Small intestine (tissue), 7 donors: ENCODE measurements around the gene GMPPA. TPM values are rescaled to one million over a fixed set of nuclear protein-coding genes. Genes with fewer than 3 reads are reported as not detected.
A peak's percentile ranks its signal among the peaks of the same experiment; 100 is the strongest.

Experiments used
- DNase-seq, 2 donors: peaks; one replicate each; pipeline versions ENCODE4 v3.0.0 to v3.0.0-alpha.2; 2013
- FAIRE-seq: peaks from 2 replicates; lab custom pipeline; 2012; peaks lifted over from hg19 to GRCh38; lab: Jason Lieb, UNC
- H3K27ac ChIP-seq, 3 donors: one replicate each; pipeline ENCODE4 v1.5.1; 2013; ENCODE audit warnings: low read length in 2 of 3, mild to moderate bottlenecking in 2 of 3, control low read depth in 1 of 3, inconsistent platforms in 1 of 3, low read depth in 1 of 3, moderate library complexity in 1 of 3
- H3K27me3 ChIP-seq, 3 donors: one replicate each; pipeline ENCODE4 v1.6.1; 2013; ENCODE audit warnings: low read length in 3 of 3, inconsistent platforms in 1 of 3; ENCODE audit not compliant: control insufficient read depth in 3 of 3, insufficient read depth in 3 of 3
- H3K36me3 ChIP-seq, 3 donors: one replicate each; pipeline ENCODE4 v1.6.1; 2013; ENCODE audit warnings: low read length in 3 of 3, inconsistent platforms in 1 of 3, low read depth in 1 of 3, mild to moderate bottlenecking in 1 of 3, moderate library complexity in 1 of 3; ENCODE audit not compliant: control insufficient read depth in 3 of 3, insufficient read depth in 2 of 3
- H3K4me1 ChIP-seq, 3 donors: one replicate each; pipeline ENCODE4 v1.6.1; 2013; ENCODE audit warnings: low read length in 2 of 3, inconsistent platforms in 1 of 3, low read depth in 1 of 3, mild to moderate bottlenecking in 1 of 3, moderate library complexity in 1 of 3; ENCODE audit not compliant: control insufficient read depth in 3 of 3, insufficient read depth in 2 of 3
- H3K4me3 ChIP-seq, 3 donors: one replicate each; pipeline ENCODE4 v1.5.1; 2013; ENCODE audit warnings: low read length in 3 of 3, control low read depth in 1 of 3, inconsistent platforms in 1 of 3, low read depth in 1 of 3, mild to moderate bottlenecking in 1 of 3, moderate library complexity in 1 of 3
- H3K9me3 ChIP-seq, 2 donors: one replicate each; pipeline ENCODE4 v1.6.1; 2013; ENCODE audit warnings: low read depth in 1 of 2, low read length in 1 of 2; ENCODE audit not compliant: control insufficient read depth in 2 of 2, insufficient read depth in 1 of 2
- WGBS, 3 donors: extraction: QIAGEN DNeasy Blood & Tissue Kit; methylation state at CpG; one replicate each; pipeline ENCODE4 v1.1.7; 2013; 5-methylcytosine and 5-hydroxymethylcytosine counted together
- polyA plus RNA-seq, 4 donors: library from polyadenylated mRNA; stranded (reverse) in 3 of 4; unstranded in 1 of 4; fragments of 200-250 nt in 3 of 4; fragments of 120-200 nt in 1 of 4; gene quantifications; one replicate each; pipeline versions ENCODE4 v1.2.1 to v1.2.3, GENCODE V29; 2013
- donor health status: healthy with polysubstance abuse.
- donor health status: control.
- donor health status: control.
- donor health status: Bipolar disorder and iron deficiency.
- donor health status: healthy.

The GMPPA gene
- polyA plus RNA-seq, 4 donors: 52.6 to 63.5 (median 61.3) TPM

DNA sequence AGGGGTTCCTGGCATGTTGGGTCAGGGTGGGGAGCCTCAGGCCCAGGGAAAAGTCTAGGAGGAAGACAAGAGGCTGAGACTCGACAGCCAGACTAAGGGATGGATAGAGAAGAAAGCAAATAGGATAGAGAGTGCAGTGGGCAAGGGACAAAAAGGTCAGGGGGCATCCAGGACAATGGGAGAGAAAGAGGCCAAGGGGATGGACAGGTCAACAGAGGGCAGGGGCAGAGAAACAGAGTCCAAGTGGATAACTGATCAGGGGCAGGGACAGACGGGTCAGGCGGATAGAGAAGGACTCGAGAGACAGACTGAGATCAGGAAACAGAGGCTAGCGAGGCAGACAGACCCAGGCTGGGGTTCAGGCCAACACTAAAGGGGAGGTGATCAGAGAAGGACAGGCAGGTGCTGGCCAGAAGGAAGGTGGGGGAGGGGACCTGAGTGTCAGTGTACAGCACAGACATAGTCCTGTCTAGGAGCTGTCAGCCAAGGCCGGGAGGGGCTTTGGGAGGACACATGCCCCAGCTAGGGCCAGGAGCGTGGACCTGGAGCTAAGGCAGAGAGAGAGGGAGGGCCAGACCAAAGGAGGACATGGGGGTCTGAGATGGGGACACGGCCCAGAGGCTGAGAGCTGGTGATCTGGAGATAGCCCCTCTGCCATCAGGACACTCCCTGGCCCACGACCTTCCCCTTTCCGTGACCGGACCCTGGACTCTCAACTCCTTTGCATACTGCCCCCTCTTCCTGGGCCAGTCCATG is 27.8 kb downstream of the GMPPA start:
- Histone ChIP-seq H3K4me3 (no peak overlapping the region), H3K27ac (no peak overlapping the region), H3K36me3 (no peaks in the 10 kb centered on the region), H3K9me3 (no peaks in the 10 kb centered on the region), H3K4me1 (peaks cover 0 to 31% (median 0%) of the 10 kb centered on the region in 3 donors), H3K27me3 (peaks cover 0 to 87% (median 39%) of the 10 kb centered on the region in 3 donors)
- FAIRE-seq (no peak), DNase-seq (no peak)
- 34 to 48% (median 42%) methylated on average over 10 to 11 of the region's 11 CpGs for WGBS, 3 donors

DNA sequence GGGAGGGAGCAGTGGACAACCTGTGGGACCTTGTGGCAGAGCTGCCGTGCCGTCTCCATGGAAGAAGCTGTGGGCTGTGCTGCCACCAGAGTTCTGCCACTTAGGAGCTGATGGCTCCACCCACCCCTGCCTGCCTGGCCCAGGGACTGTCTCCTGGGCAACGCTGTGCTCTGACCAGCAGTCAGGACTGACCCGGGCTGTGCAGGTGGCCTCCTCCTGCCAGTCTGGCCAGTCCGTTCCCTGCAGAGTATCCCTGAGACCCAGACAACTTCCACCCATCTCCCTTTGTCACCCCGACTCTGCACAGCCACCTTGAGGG is 28.3 kb downstream of the GMPPA start:
- Histone ChIP-seq H3K4me3 (no peak overlapping the region), H3K4me1 (peaks cover 0 to 26% (median 0%) of the 10 kb centered on the region in 3 donors), H3K36me3 (no peaks in the 10 kb centered on the region), H3K27ac (no peak overlapping the region), H3K27me3 (peaks cover 0 to 87% (median 34%) of the 10 kb centered on the region in 3 donors), H3K9me3 (no peaks in the 10 kb centered on the region)
- DNase-seq (no peak), FAIRE-seq (no peak)
- WGBS, 3 donors: 14 to 49% (median 21%) methylated on average over 6 of the region's 6 CpGs

DNA sequence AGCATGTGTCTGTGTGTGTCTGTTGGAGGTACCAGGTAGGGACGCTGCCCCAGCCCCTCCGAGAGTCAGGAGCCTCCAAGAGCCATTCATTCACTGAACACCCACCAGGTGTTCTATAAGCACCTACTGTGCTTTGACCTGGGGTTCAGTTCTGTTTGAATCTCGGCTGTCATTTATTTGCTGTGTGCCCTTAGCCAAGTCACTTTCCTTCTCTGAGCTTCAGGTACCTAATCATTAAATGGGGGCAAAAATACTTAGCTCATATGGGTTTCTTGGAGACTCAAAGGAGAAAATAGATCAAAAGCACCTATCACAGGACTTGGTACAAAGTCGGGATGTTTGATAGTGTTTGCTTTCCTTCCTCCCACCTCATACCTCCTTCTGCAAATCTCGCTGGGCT is 28.8 kb downstream of the GMPPA start:
- FAIRE-seq (no peak), DNase-seq (no peak)
- H3K4me1 ChIP-seq: peaks cover 0 to 26% (median 0%) of the 10 kb centered on the region in 3 donors
- H3K4me3 ChIP-seq: no peak overlapping the region
- no peaks in the 10 kb centered on the region for H3K36me3 ChIP-seq
- WGBS, 3 donors: 33 to 57% (median 42%) methylated on average over 5 of the region's 5 CpGs
- no peak overlapping the region for H3K27ac ChIP-seq
- no peaks in the 10 kb centered on the region for H3K9me3 ChIP-seq
- peaks cover 0 to 85% (median 33%) of the 10 kb centered on the region in 3 donors for H3K27me3 ChIP-seq

DNA sequence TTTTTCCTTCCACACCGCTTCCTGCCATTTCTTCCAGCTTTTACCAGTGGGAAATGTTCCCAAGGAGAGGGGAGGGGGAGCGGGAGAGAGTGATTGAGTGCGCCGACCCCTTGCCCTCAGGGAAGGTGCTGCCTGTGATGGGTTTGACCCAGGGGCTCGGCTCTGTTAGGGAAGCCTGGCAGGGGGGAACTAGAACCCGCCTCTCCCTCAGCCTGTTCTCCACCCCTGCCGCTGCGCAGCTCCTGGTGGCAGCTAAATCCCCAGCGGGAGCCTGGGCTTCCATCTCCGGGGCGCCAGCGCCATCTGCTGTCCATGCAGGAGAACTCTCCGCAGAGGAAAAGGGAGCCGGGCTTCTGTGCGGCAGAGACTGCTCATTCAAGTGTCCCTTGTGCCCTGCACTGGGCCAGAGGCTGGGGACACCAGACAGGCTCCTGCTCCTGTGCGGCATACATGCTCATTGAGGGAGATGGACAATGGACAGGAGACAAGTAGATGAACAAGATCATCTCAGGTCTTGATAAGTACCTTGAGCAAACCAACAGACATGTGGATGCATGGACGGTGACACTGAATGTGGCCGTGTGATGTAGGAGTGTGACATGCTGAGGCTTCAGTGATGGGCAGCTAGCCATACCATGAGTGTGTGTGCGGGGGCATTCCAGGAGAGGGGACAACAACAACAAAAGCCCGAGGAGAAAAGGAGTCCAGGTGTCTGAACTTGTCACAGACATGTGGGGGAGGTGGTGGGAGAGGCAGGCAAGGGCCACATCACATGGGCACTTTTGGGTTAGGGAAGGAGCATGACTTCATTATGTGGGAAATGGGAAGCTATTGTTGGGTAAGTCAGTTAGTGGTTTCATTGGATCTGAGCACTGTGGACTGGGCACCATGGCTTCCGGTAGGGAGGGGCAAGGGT is 31.6 kb downstream of the GMPPA start:
- H3K27me3 ChIP-seq: peaks cover 0 to 65% (median 23%) of the 10 kb centered on the region in 3 donors
- DNase-seq: peak; percentile 79 to 89
- H3K9me3 ChIP-seq: no peaks in the 10 kb centered on the region
- H3K4me3 ChIP-seq: no peak overlapping the region
- no peak for FAIRE-seq
- H3K27ac ChIP-seq: no peak overlapping the region
- 12 to 19% (median 12%) methylated on average over 20 to 21 of the region's 21 CpGs for WGBS, 3 donors
- H3K4me1 ChIP-seq: peaks cover 0 to 20% (median 0%) of the 10 kb centered on the region in 3 donors
- H3K36me3 ChIP-seq: no peaks in the 10 kb centered on the region

DNA sequence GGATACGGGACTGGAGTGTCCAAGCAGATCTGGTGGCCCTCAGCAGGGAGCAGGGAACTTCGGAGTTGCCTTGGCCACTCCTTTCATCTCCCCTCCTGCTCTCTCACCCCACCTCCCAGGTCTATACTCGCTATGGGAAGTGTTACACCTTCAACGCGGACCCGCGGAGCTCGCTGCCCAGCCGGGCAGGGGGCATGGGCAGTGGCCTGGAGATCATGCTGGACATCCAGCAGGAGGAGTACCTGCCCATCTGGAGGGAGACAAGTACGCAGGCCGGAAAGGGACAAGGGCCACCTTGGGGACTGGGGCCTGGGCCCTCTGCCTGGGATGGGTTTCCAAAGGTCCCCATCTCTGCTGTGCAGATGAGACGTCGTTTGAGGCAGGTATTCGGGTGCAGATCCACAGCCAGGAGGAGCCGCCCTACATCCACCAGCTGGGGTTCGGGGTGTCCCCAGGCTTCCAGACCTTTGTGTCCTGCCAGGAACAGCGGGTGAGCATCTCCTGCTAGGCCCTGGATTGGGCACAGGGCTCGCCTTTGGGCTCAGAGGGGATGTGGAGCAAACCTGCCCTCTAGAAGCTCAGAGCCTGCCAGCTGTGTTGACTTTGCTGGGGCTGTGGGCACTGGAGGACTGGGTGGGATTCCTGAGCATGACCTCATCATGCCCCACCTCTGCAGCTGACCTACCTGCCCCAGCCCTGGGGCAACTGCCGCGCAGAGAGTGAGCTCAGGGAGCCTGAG is 33.1 kb downstream of the GMPPA start:
- peaks cover 0 to 50% (median 15%) of the 10 kb centered on the region in 3 donors for H3K27me3 ChIP-seq
- no peak overlapping the region for H3K27ac ChIP-seq
- H3K4me3 ChIP-seq: no peak overlapping the region
- DNase-seq (no peak), FAIRE-seq (no peak)
- no peaks in the 10 kb centered on the region for H3K36me3 ChIP-seq
- no peaks in the 10 kb centered on the region for H3K9me3 ChIP-seq
- peaks cover 0 to 6% (median 0%) of the 10 kb centered on the region in 3 donors for H3K4me1 ChIP-seq
- 69 to 78% (median 71%) methylated on average over 20 of the region's 20 CpGs for WGBS, 3 donors

DNA sequence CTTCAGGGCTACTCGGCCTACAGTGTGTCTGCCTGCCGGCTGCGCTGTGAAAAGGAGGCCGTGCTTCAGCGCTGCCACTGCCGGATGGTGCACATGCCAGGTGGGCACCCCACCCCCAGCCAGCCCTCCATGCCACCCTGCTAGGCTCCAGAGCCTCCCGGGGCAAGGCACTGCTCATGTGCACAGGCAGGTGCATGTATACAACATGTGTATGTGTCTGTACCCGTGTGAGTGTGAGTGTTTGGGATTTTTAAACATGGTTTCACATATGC is 33.6 kb downstream of the GMPPA start:
- peaks cover 0 to 45% (median 10%) of the 10 kb centered on the region in 3 donors for H3K27me3 ChIP-seq
- WGBS, 3 donors: 69 to 82% (median 76%) methylated on average over 8 of the region's 8 CpGs

DNA sequence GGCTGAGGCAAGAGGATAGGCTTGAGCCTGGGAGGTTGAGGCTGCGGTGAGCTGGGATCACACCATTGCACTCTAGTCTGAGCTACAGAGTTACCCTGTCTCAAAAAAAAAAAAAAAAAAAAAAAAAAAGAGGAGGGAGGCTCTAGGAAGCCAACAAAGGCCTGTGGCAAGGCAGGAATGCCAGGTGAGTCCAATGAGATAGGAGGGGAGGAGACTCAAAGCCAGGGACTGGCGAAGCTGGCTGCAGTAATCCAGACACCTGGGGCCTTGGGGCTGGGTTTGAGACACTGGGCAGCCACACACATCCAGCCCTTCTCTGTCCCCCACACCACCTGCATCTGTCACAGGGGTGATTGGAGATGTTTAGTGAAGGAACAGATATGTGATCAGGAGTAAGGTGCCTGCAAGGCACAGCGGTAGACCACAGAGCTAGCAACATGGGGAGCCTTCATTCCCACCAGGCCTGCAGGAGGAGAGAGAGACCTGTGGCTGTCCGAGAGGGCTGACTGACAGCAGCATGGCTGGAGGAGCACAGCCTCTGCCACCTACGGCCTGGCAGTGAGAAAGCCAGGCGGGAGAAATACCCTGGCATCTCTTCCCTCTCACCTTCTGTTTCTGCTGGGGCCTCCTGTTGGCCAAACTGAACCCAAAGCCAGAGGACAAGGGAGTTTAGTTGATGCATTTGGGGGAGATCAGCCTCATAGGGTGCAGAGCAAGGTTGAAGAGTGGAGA is 35.4 kb downstream of the GMPPA start:
- H3K9me3 ChIP-seq: no peaks in the 10 kb centered on the region
- no peak overlapping the region for H3K27ac ChIP-seq
- 63 to 84% (median 72%) methylated on average over 6 of the region's 6 CpGs for WGBS, 3 donors
- no peak overlapping the region for H3K4me3 ChIP-seq
- DNase-seq: no peak
- H3K27me3 ChIP-seq: peaks cover 0 to 31% (median 7%) of the 10 kb centered on the region in 3 donors
- no peak for FAIRE-seq
- peaks cover 0 to 17% (median under 1%) of the 10 kb centered on the region in 3 donors for H3K36me3 ChIP-seq
- H3K4me1 ChIP-seq: peaks cover 0 to 22% (median 0%) of the 10 kb centered on the region in 3 donors

More for the DNA sequence above, 33.6 kb downstream of the GMPPA start:
- H3K9me3 ChIP-seq: no peaks in the 10 kb centered on the region
- H3K4me1 ChIP-seq: peaks cover 0 to 4% (median 0%) of the 10 kb centered on the region in 3 donors
- no peaks in the 10 kb centered on the region for H3K36me3 ChIP-seq
- DNase-seq (no peak), FAIRE-seq (no peak)
- no peak overlapping the region for H3K4me3 ChIP-seq
- H3K27ac ChIP-seq: no peak overlapping the region
